MCF 10A (cell line): ENCODE results near the gene GPR176. TPM values are rescaled to one million over a fixed set of nuclear protein-coding genes. Genes with fewer than 3 reads are reported as not detected.

ENCODE experiments used
- BruUV-seq: library from RNA; stranded (reverse); fragments of 400-500 nt; replicated peaks from 2 replicates; lab custom pipeline; 2021; lab: Mats Ljungman, UMichigan
- CTCF ChIA-PET: fragments of 300-600 bp; sonication (Branson Sonifier 250); formaldehyde crosslinking; extraction: SDS; loops from one replicate; lab custom pipeline; 2021; ENCODE audit warnings: antibody characterized with exemption, inconsistent platforms; lab: Yijun Ruan, JAX
- POLR2A ChIA-PET: fragments of 300-600, 350-650 bp; sonication (Branson Sonifier 250); formaldehyde crosslinking; extraction: SDS; loops from one replicate; lab custom pipeline; 2020; ENCODE audit warnings: antibody characterized with exemption, inconsistent platforms; lab: Yijun Ruan, JAX
- DNase-seq: peaks from one replicate; pipeline ENCODE4 v3.0.0-alpha.2; 2018; ENCODE audit not compliant: unreplicated experiment
- H3K27ac Mint-ChIP-seq: one replicate; pipeline ENCODE4 v1.8.0; 2022; ENCODE audit warnings: mild to moderate bottlenecking, low read depth, mixed read lengths; ENCODE audit not compliant: unreplicated experiment
- H3K27me3 Mint-ChIP-seq: one replicate; pipeline ENCODE4 v1.8.0; 2022; ENCODE audit warnings: mixed read lengths; ENCODE audit not compliant: insufficient read depth, unreplicated experiment
- H3K36me3 Mint-ChIP-seq: one replicate; pipeline ENCODE4 v1.8.0; 2022; ENCODE audit warnings: mild to moderate bottlenecking, moderate library complexity, mixed read lengths; ENCODE audit not compliant: insufficient read depth, unreplicated experiment
- H3K4me1 Mint-ChIP-seq: one replicate; pipeline ENCODE4 v1.8.0; 2022; ENCODE audit warnings: mixed read lengths; ENCODE audit not compliant: insufficient read depth, unreplicated experiment
- H3K4me3 Mint-ChIP-seq: one replicate; pipeline ENCODE4 v1.8.0; 2022; ENCODE audit warnings: mild to moderate bottlenecking, moderate library complexity, mixed read lengths; ENCODE audit not compliant: unreplicated experiment
- H3K9me3 Mint-ChIP-seq: one replicate; pipeline ENCODE4 v1.8.0; 2022; ENCODE audit warnings: mixed read lengths; ENCODE audit not compliant: unreplicated experiment
- CTCF ChIP-seq: fragments of 200-600 bp; IDR thresholded peaks from one replicate; pipeline ENCODE4 v1.8.0; 2022; ENCODE audit warnings: antibody characterized with exemption, mild to moderate bottlenecking; ENCODE audit not compliant: unreplicated experiment
- intact Hi-C: fragments of 100-400 bp; cut with micrococcal nuclease; formaldehyde crosslinking; loops from 2 replicates; pipeline ENCODE4 v1.14.1; 2022
- total RNA-seq: library from RNA; stranded (reverse); gene quantifications from 2 replicates; pipeline ENCODE4 v1.2.3, GENCODE V29; 2022

GPR176 gene
- total RNA-seq, 1 experiment from 2014 or later: 1.8 TPM

DNA sequence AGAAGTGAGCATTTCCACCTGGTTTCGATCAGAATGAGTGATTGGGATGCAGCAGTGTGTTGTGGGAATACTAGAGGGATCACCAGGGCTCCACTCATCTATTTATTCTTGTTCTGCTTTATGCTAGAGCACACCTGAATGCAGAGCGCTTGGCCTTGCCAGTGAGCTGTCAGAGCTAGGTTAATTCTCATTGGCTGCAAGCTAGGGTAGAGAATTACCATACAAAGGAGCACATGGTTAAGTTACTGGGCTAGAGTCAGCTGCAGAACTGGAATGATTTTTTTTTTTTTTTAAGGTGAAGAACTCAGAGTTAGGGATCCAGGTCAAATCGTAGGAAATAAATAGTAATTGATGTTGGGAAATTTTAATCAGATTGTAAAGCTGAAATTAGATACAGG is 22.7 kb upstream of the GPR176 start:
- Mint-ChIP-seq H3K27ac (no peak overlapping the region), H3K36me3 (peaks cover 62% of the 10 kb centered on the region), H3K27me3 (no peaks in the 10 kb centered on the region), H3K4me3 (no peak overlapping the region), H3K9me3 (no peaks in the 10 kb centered on the region), H3K4me1 (peaks cover 11% of the 10 kb centered on the region)
- DNase-seq: no peak
- TF ChIP-seq CTCF: no peak
- ChIA-PET POLR2A (interaction anchor here (0.9 to 1.6 kb wide), 2 partner anchors 9 to 161 kb away, joined by 3 to 6 read pairs; partner anchors contain the start of gene EIF2AK4), CTCF (interaction anchor here (1.3 to 1.7 kb wide), 2 partner anchors 10 to 55 kb away, joined by 3 to 6 read pairs; no protein-coding TSS in a partner anchor)
- no TSS peak for BruUV-seq
- intact Hi-C loops: no loop called here

GRCh38 chr15:39942101-39942752 is 22.2 kb upstream of the GPR176 start:
- no peak for TF ChIP-seq CTCF
- no TSS peak for BruUV-seq
- ChIA-PET CTCF (interaction anchor here (1.3 to 1.7 kb wide), 2 partner anchors 11 to 54 kb away, joined by 3 to 6 read pairs; no protein-coding TSS in a partner anchor), POLR2A (interaction anchor here (0.9 to 1.6 kb wide), 2 partner anchors 9 to 160 kb away, joined by 3 to 6 read pairs; partner anchors contain the start of gene EIF2AK4)
- no peaks in the 10 kb centered on the region for H3K27me3 Mint-ChIP-seq
- H3K4me3 Mint-ChIP-seq: no peak overlapping the region
- peaks cover 13% of the 10 kb centered on the region for H3K4me1 Mint-ChIP-seq
- intact Hi-C loops: no loop called here
- no peak overlapping the region for H3K27ac Mint-ChIP-seq
- DNase-seq: peak; percentile 21
- H3K9me3 Mint-ChIP-seq: no peaks in the 10 kb centered on the region
- H3K36me3 Mint-ChIP-seq: peaks cover 65% of the 10 kb centered on the region

- peaks cover 46% of the 10 kb centered on the region for H3K36me3 Mint-ChIP-seq
- POLR2A ChIA-PET: interaction anchor here (0.7 kb wide), 1 partner anchor 78 kb away, joined by 3 read pairs; no protein-coding TSS in a partner anchor
- intact Hi-C loops: no loop called here
- TF ChIP-seq CTCF: no peak
- DNase-seq: no peak
- H3K27me3 Mint-ChIP-seq: no peaks in the 10 kb centered on the region
- no peak overlapping the region for H3K4me3 Mint-ChIP-seq
- no peak overlapping the region for H3K27ac Mint-ChIP-seq
- peaks cover 21% of the 10 kb centered on the region for H3K4me1 Mint-ChIP-seq
- no TSS peak for BruUV-seq
- CTCF ChIA-PET: interaction anchor here (0.9 kb wide), 1 partner anchor 14 kb away, joined by 3 read pairs; no protein-coding TSS in a partner anchor
- no peaks in the 10 kb centered on the region for H3K9me3 Mint-ChIP-seq
These were observed 19.7 kb upstream of the GPR176 start for GRCh38 chr15:39939487-39940452.
